Activated CD4-positive, alpha-beta memory T cell treated with anti-CD3 and anti-CD28 coated beads for 36 hours (primary cell): ENCODE data around the gene QKI. TPM values are rescaled to one million over a fixed set of nuclear protein-coding genes. Genes with fewer than 3 reads are reported as not detected.
"Not testable (repeated sequence)": the region's sequence is repeated elsewhere in the genome, so short reads cannot be mapped to it uniquely, and the experiment has no call there.

Source experiments
- CTCF ChIA-PET: fragments of 350-600 bp; sonication (Branson Sonifier 250); formaldehyde crosslinking; loops from one replicate; lab custom pipeline; 2021; ENCODE audit warnings: antibody characterized with exemption, inconsistent platforms; lab: Charles Lee
- POLR2A ChIA-PET: fragments of 350-600 bp; sonication (Branson Sonifier 250); formaldehyde crosslinking; loops from one replicate; lab custom pipeline; 2021; ENCODE audit warnings: antibody characterized with exemption; lab: Charles Lee
- DNase-seq: peaks from one replicate; pipeline ENCODE4 v3.0.0-alpha.2; 2020
- H3K27ac Mint-ChIP-seq: one replicate; pipeline ENCODE4 v1.8.0; 2021; ENCODE audit warnings: mixed read lengths
- H3K27me3 Mint-ChIP-seq: one replicate; pipeline ENCODE4 v1.8.0; 2021; ENCODE audit warnings: mixed read lengths
- H3K36me3 Mint-ChIP-seq: one replicate; pipeline ENCODE4 v1.8.0; 2021; ENCODE audit warnings: mixed read lengths
- H3K4me1 Mint-ChIP-seq: one replicate; pipeline ENCODE4 v1.8.0; 2021; ENCODE audit warnings: low read depth, mixed read lengths
- H3K4me3 Mint-ChIP-seq: one replicate; pipeline ENCODE4 v1.8.0; 2021; ENCODE audit warnings: mild to moderate bottlenecking, mixed read lengths
- H3K9me3 Mint-ChIP-seq: one replicate; pipeline ENCODE4 v1.8.0; 2021; ENCODE audit warnings: mixed read lengths
- intact Hi-C: fragments of 100-400 bp; cut with micrococcal nuclease; formaldehyde crosslinking; loops from one replicate; pipeline ENCODE4 v1.15.1; 2023
- total RNA-seq, 2 experiments: library from RNA; stranded (reverse); gene quantifications; one replicate each; pipeline ENCODE4 v1.2.3, GENCODE V29; 2021

QKI gene
- total RNA-seq, 2 experiments from 2014 or later, result 43.9 to 44.2 TPM

DNA sequence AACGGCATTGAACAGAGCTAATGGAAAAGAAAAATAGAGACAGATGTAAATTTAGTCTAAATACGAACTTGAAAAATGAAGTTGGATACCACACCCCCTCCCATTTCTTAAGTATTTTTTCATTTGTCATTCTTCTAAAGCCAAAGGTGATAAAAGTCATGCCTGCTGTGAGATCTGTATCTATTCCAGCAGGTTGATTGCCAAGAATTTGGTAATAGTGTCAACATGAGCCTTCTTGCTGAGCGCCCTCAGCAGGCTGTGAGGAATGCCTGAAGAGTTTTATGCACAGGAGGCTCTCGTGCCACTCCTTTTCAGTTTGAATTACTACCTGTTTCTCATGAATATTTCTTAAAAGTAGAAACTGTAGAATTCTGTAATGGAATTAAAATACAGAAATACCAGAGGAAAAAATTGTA, 165.4 kb downstream of the QKI start:
- intact Hi-C loops, result no loop called here
- Mint-ChIP-seq H3K4me1 (no peaks in the 10 kb centered on the region), H3K27me3 (no peaks in the 10 kb centered on the region), H3K36me3 (no peaks in the 10 kb centered on the region), H3K4me3 (no peak overlapping the region), H3K27ac (no peak overlapping the region), H3K9me3 (no peaks in the 10 kb centered on the region)
- ChIA-PET POLR2A (no interaction called here), CTCF (no interaction called here)
- no peak for DNase-seq

DNA sequence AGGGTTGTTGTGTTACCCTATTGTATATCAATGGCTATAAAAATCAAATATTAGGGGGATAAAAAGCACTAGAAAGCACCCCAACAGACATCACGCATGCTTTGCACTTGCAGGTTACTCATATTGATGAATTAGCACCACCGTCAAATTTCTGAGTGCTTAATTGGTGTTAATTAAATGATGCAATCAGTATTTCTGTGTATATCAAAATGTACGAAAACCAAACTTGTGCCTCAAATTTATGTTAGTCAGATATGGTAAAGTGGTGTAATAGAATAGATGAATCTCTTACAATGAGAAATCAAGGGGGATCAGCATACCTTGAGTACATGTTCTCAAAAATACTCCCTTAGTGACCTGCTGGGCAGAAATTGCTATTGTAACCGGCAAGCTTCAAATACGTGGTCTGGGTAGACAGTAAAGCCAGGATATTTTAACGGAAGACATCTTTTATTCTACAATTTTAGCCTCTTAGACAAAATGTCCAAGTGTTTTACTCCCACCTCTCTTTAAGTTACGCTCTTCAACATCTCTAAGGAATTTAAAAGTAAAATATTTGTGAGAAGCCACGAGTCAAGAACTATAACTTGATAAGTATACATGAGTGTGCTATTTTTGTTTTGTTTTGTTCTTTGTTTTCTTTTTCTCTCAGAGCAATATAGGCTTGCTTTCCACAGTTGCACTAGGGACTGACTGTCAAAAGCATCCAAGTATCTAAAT, 166.0 kb downstream of the QKI start:
- no peak for DNase-seq
- Mint-ChIP-seq H3K36me3 (no peaks in the 10 kb centered on the region), H3K27ac (no peak overlapping the region), H3K4me3 (no peak overlapping the region), H3K4me1 (no peaks in the 10 kb centered on the region), H3K9me3 (no peaks in the 10 kb centered on the region), H3K27me3 (no peaks in the 10 kb centered on the region)
- CTCF ChIA-PET, result no interaction called here
- intact Hi-C loops, result no loop called here
- POLR2A ChIA-PET, result no interaction called here

GRCh38 chr6:163583558-163583957, 169.0 kb downstream of the QKI start:
- peaks cover 2% of the 10 kb centered on the region for H3K27me3 Mint-ChIP-seq
- ChIA-PET POLR2A (no interaction called here), CTCF (no interaction called here)
- DNase-seq, result no peak
- H3K36me3 Mint-ChIP-seq, result no peaks in the 10 kb centered on the region
- H3K4me1 Mint-ChIP-seq, result no peaks in the 10 kb centered on the region
- H3K4me3 Mint-ChIP-seq, result no peak overlapping the region
- intact Hi-C loops, result no loop called here
- H3K9me3 Mint-ChIP-seq, result no peaks in the 10 kb centered on the region
- H3K27ac Mint-ChIP-seq, result no peak overlapping the region

DNA sequence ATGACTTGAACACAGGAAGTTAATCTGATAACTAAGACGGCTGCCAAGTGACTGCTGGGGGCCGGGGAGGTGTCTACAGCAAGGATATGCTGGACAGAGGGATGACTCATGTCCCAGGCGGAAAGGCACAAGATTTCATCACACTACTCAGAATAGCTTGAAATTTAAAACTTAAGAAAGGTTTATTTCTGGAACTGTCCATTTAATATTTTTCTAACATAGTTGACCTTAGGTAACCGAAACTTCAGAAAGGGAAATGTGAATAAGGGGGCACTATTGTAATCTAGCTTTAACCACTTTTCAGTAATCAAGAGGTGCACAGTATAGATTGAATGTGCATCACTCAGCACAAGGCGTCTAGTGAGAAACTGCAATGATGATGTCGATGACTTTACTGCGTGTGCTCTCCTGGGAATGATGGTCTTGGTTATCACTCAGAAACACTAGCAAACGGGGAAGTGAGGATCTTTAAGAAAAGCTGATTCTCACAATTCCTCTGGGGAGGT, 171.5 kb downstream of the QKI start:
- no peaks in the 10 kb centered on the region for H3K4me1 Mint-ChIP-seq
- peaks cover under 1% of the 10 kb centered on the region for H3K36me3 Mint-ChIP-seq
- DNase-seq, result no peak
- H3K27me3 Mint-ChIP-seq, result peaks cover 9% of the 10 kb centered on the region
- H3K27ac Mint-ChIP-seq, result no peak overlapping the region
- H3K4me3 Mint-ChIP-seq, result no peak overlapping the region
- POLR2A ChIA-PET, result no interaction called here
- intact Hi-C loops, result no loop called here
- CTCF ChIA-PET, result no interaction called here
- H3K9me3 Mint-ChIP-seq, result peaks cover 1% of the 10 kb centered on the region

- Mint-ChIP-seq H3K4me1 (no peaks in the 10 kb centered on the region), H3K4me3 (no peak overlapping the region), H3K27me3 (peaks cover 11% of the 10 kb centered on the region), H3K27ac (no peak overlapping the region), H3K36me3 (peaks cover 4% of the 10 kb centered on the region), H3K9me3 (peaks cover 5% of the 10 kb centered on the region)
- no peak for DNase-seq
- ChIA-PET CTCF (interaction anchor here (0.5 kb wide), 1 partner anchor 89 kb away, joined by 3 read pairs; no protein-coding TSS in a partner anchor), POLR2A (no interaction called here)
- intact Hi-C loops, result no loop called here
Observed at GRCh38 chr6:163586888-163587287, 172.4 kb downstream of the QKI start.

DNA sequence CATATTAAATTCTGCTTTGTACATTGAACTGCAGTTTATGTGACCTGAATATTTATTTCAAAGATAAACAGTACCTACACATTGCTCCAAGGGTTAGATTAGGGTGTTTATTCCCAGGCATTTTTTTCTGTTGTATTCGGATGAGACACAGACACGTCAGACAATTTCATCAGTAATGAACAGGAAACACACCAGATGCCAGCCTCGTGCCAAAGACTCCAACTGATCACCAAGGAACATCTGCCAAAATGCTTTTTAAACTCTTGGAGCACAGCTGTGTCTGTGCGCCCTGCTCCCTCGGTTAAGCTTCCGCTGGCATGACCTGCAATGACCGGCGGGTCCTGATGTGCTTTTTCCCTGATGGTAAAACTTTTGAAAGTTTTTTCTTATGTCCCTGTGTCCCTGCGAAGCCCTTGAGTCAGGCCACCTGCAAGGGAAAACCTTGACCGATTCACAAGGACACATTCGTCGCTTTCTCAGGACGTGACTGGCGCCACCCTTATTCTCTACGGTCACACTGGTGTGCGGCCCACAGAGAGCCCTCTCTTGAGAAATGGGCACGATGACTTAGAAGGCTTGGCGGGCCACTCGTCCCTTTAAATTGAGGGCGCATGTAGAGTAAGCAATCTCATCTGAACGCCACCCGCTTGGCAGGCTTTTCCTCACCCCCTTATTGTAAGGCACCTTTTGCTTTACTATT, 173.9 kb downstream of the QKI start:
- no peak overlapping the region for H3K27ac Mint-ChIP-seq
- peaks cover 6% of the 10 kb centered on the region for H3K36me3 Mint-ChIP-seq
- CTCF ChIA-PET, result no interaction called here
- H3K4me3 Mint-ChIP-seq, result no peak overlapping the region
- POLR2A ChIA-PET, result no interaction called here
- no peak for DNase-seq
- H3K9me3 Mint-ChIP-seq, result peaks cover 17% of the 10 kb centered on the region
- H3K4me1 Mint-ChIP-seq, result no peaks in the 10 kb centered on the region
- intact Hi-C loops, result no loop called here
- peaks cover 11% of the 10 kb centered on the region for H3K27me3 Mint-ChIP-seq

- Mint-ChIP-seq H3K27ac (no peak overlapping the region), H3K27me3 (peaks cover 11% of the 10 kb centered on the region), H3K4me3 (no peak overlapping the region), H3K9me3 (peaks cover 18% of the 10 kb centered on the region), H3K36me3 (peaks cover 6% of the 10 kb centered on the region), H3K4me1 (no peaks in the 10 kb centered on the region)
- POLR2A ChIA-PET, result no interaction called here
- intact Hi-C loops, result no loop called here
- CTCF ChIA-PET, result no interaction called here
- no peak for DNase-seq
Observed at GRCh38 chr6:163589387-163589786, 174.9 kb downstream of the QKI start.

GRCh38 chr6:163590132-163590531, 175.6 kb downstream of the QKI start:
- H3K27ac Mint-ChIP-seq, DNase-seq, H3K4me3 Mint-ChIP-seq, CTCF ChIA-PET, POLR2A ChIA-PET, intact Hi-C loops, H3K4me1 Mint-ChIP-seq, H3K36me3 Mint-ChIP-seq: not testable (repeated sequence)
- peaks cover 11% of the 10 kb centered on the region for H3K27me3 Mint-ChIP-seq
- H3K9me3 Mint-ChIP-seq, result peaks cover 18% of the 10 kb centered on the region

DNA sequence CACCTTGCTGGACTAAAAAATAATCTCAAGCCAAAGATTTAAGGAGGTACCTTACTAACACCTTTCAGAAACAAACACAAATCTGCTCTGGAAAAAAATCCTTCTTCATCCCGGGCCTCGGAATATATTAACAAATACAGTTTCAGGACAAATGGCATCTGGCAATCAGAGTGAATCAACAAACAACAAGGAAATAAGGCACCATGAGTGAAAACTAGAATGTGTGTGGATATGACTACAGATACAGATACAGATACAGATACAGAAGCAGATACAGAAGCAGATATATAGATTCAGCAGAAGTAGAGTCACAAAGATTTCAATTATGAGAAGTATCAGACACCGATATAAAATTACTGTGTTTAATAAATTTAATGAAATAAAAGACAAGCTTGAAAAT, 178.4 kb downstream of the QKI start:
- Mint-ChIP-seq H3K9me3 (peaks cover 18% of the 10 kb centered on the region), H3K36me3 (peaks cover 6% of the 10 kb centered on the region), H3K27ac (no peak overlapping the region), H3K4me1 (no peaks in the 10 kb centered on the region), H3K27me3 (peaks cover 10% of the 10 kb centered on the region), H3K4me3 (no peak overlapping the region)
- ChIA-PET CTCF (no interaction called here), POLR2A (no interaction called here)
- DNase-seq, result no peak
- intact Hi-C loops, result no loop called here

DNA sequence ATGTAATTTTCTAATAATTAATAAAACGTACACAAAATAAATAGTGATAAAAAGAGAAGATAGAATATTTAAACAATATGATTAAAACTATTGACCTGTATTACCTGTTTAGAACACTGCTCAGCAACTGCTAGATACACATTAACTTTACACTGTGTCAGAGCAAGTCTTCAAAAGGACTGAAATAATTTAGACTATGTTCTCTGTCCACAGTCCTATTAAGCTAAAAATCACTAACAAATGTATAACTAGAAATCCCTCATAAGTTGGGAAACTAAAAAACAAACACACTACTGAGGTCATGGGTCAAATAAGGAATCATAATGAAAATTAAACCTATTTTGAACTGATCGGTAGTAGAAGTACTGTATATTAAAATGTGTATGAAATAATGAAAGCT, 181.7 kb downstream of the QKI start:
- POLR2A ChIA-PET, result no interaction called here
- no peak for DNase-seq
- CTCF ChIA-PET, result no interaction called here
- H3K27me3 Mint-ChIP-seq, result peaks cover under 1% of the 10 kb centered on the region
- no peaks in the 10 kb centered on the region for H3K4me1 Mint-ChIP-seq
- peaks cover 15% of the 10 kb centered on the region for H3K9me3 Mint-ChIP-seq
- intact Hi-C loops, result no loop called here
- H3K27ac Mint-ChIP-seq, result no peak overlapping the region
- no peak overlapping the region for H3K4me3 Mint-ChIP-seq
- H3K36me3 Mint-ChIP-seq, result peaks cover 3% of the 10 kb centered on the region

DNA sequence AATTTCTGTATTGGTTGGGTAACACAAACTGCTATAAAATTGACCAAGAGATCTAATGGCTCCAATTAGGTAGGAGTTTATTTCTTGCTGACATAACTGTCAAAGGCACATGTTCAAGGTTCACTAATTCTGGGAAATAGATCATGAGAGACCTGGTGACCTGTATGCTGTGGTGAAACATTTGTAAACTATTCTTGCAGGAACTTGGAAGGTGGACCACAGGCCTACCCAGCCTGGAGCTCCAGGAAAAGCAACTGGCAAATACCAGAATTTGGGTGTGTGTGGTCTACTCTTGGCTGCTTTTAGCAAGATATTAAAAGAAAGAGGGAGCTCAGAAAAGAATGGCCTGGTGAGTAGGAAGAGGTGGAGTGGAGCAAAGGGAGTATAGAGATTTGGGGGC, 184.6 kb downstream of the QKI start:
- H3K4me3 Mint-ChIP-seq, result no peak overlapping the region
- intact Hi-C loops, result no loop called here
- CTCF ChIA-PET, result no interaction called here

GRCh38 chr6:163599684-163600083, 185.2 kb downstream of the QKI start:
- POLR2A ChIA-PET, result no interaction called here
- intact Hi-C loops, result no loop called here
- Mint-ChIP-seq H3K36me3 (no peaks in the 10 kb centered on the region), H3K4me1 (no peaks in the 10 kb centered on the region), H3K4me3 (no peak overlapping the region), H3K27me3 (no peaks in the 10 kb centered on the region), H3K27ac (no peak overlapping the region), H3K9me3 (no peaks in the 10 kb centered on the region)
- DNase-seq, result no peak
- CTCF ChIA-PET, result no interaction called here

More for the DNA sequence above, 184.6 kb downstream of the QKI start:
- POLR2A ChIA-PET, result no interaction called here
- Mint-ChIP-seq H3K27ac (no peak overlapping the region), H3K36me3 (no peaks in the 10 kb centered on the region), H3K27me3 (no peaks in the 10 kb centered on the region), H3K4me1 (no peaks in the 10 kb centered on the region), H3K9me3 (no peaks in the 10 kb centered on the region)
- no peak for DNase-seq

GRCh38 chr6:163600331-163600730, 185.8 kb downstream of the QKI start:
- Mint-ChIP-seq H3K4me3 (no peak overlapping the region), H3K27me3 (no peaks in the 10 kb centered on the region), H3K27ac (no peak overlapping the region), H3K4me1 (no peaks in the 10 kb centered on the region), H3K9me3 (no peaks in the 10 kb centered on the region), H3K36me3 (no peaks in the 10 kb centered on the region)
- intact Hi-C loops, result no loop called here
- no peak for DNase-seq
- POLR2A ChIA-PET, result no interaction called here
- CTCF ChIA-PET, result no interaction called here
